Activated naive CD8-positive, alpha-beta T cell treated with anti-CD3 and anti-CD28 coated beads, Interleukin-2, amount 50 U/mL, for 24 hours (primary cell): Measurements from ENCODE around the gene CCDC141.
"Not testable (repeated sequence)": the region's sequence is repeated elsewhere in the genome, so short reads cannot be mapped to it uniquely, and the experiment has no call there.

Experiments
- ATAC-seq: fragments of 150-1000 bp; cut with Tn5 transposase; one replicate; pipeline ENCODE4 v1.10.0; 2021
- DNase-seq: peaks from one replicate; pipeline ENCODE4 v3.0.0; 2021
- H3K27ac Mint-ChIP-seq: one replicate; pipeline ENCODE4 v1.8.0; 2021; ENCODE audit warnings: mild to moderate bottlenecking, mixed read lengths
- H3K27me3 Mint-ChIP-seq: one replicate; pipeline ENCODE4 v1.8.0; 2021; ENCODE audit warnings: mixed read lengths
- H3K36me3 Mint-ChIP-seq: one replicate; pipeline ENCODE4 v1.8.0; 2021; ENCODE audit warnings: low read depth, mixed read lengths
- H3K4me1 Mint-ChIP-seq: one replicate; pipeline ENCODE4 v1.8.0; 2021; ENCODE audit warnings: mixed read lengths
- H3K4me3 Mint-ChIP-seq: one replicate; pipeline ENCODE4 v1.8.0; 2021; ENCODE audit warnings: mild to moderate bottlenecking, moderate library complexity, mixed read lengths
- H3K9me3 Mint-ChIP-seq: one replicate; pipeline ENCODE4 v1.8.0; 2021; ENCODE audit warnings: mixed read lengths

Gene CCDC141

GRCh38 chr2:179053568-179053967, 3.6 kb upstream of the CCDC141 start:
- not testable (repeated sequence) for H3K4me3 Mint-ChIP-seq, H3K36me3 Mint-ChIP-seq, H3K27me3 Mint-ChIP-seq, H3K9me3 Mint-ChIP-seq, H3K27ac Mint-ChIP-seq, ATAC-seq, DNase-seq
- peaks cover 18% of the 10 kb centered on the region for H3K4me1 Mint-ChIP-seq

- no peak for ATAC-seq
- Mint-ChIP-seq H3K27me3 (no peaks in the 10 kb centered on the region), H3K4me1 (peaks cover 40% of the 10 kb centered on the region), H3K27ac (no peak overlapping the region), H3K36me3 (no peaks in the 10 kb centered on the region), H3K4me3 (no peak overlapping the region), H3K9me3 (no peaks in the 10 kb centered on the region)
- DNase-seq, result no peak
Measured at GRCh38 chr2:179051250-179051649, 1.3 kb upstream of the CCDC141 start.

GRCh38 chr2:179050755-179051154, 818 bp upstream of the CCDC141 start:
- Mint-ChIP-seq H3K4me1 (peaks cover 45% of the 10 kb centered on the region), H3K27me3 (no peaks in the 10 kb centered on the region), H3K4me3 (no peak overlapping the region), H3K27ac (no peak overlapping the region), H3K9me3 (no peaks in the 10 kb centered on the region), H3K36me3 (peaks cover 1% of the 10 kb centered on the region)
- ATAC-seq (no peak), DNase-seq (no peak)

- no peak for DNase-seq
- peak overlapping the region; percentile 81 for H3K4me3 Mint-ChIP-seq
- H3K4me1 Mint-ChIP-seq, result peaks cover 56% of the 10 kb centered on the region
- H3K27ac Mint-ChIP-seq, result peak overlapping the region; percentile 76
- no peaks in the 10 kb centered on the region for H3K27me3 Mint-ChIP-seq
- no peaks in the 10 kb centered on the region for H3K9me3 Mint-ChIP-seq
- ATAC-seq, result peak; percentile 34
- H3K36me3 Mint-ChIP-seq, result peaks cover 6% of the 10 kb centered on the region
Measured at GRCh38 chr2:179049203-179049545, 763 bp downstream of the CCDC141 start.

- Mint-ChIP-seq H3K4me1 (peaks cover 67% of the 10 kb centered on the region), H3K27me3 (no peaks in the 10 kb centered on the region), H3K4me3 (peak overlapping the region; percentile 81), H3K36me3 (peaks cover 6% of the 10 kb centered on the region), H3K27ac (peak overlapping the region; percentile 76), H3K9me3 (no peaks in the 10 kb centered on the region)
- DNase-seq, result no peak
- no peak for ATAC-seq
Measured at GRCh38 chr2:179048099-179048498, 1.8 kb downstream of the CCDC141 start.

- not testable (repeated sequence) for H3K4me3 Mint-ChIP-seq, H3K9me3 Mint-ChIP-seq, DNase-seq, H3K27ac Mint-ChIP-seq, H3K36me3 Mint-ChIP-seq, H3K27me3 Mint-ChIP-seq, ATAC-seq
- H3K4me1 Mint-ChIP-seq, result peaks cover 67% of the 10 kb centered on the region
Measured at GRCh38 chr2:179045602-179046001, 4.3 kb downstream of the CCDC141 start.

GRCh38 chr2:179044500-179044899, 5.4 kb downstream of the CCDC141 start:
- Mint-ChIP-seq H3K27me3 (no peaks in the 10 kb centered on the region), H3K27ac (no peak overlapping the region), H3K9me3 (peaks cover 7% of the 10 kb centered on the region), H3K4me1 (peaks cover 59% of the 10 kb centered on the region), H3K4me3 (no peak overlapping the region), H3K36me3 (peaks cover 8% of the 10 kb centered on the region)
- DNase-seq (no peak), ATAC-seq (no peak)

GRCh38 chr2:179037807-179038206, 12.1 kb downstream of the CCDC141 start:
- Mint-ChIP-seq H3K9me3 (peaks cover 15% of the 10 kb centered on the region), H3K4me3 (no peak overlapping the region), H3K27ac (no peak overlapping the region), H3K4me1 (peaks cover 26% of the 10 kb centered on the region), H3K36me3 (peaks cover 7% of the 10 kb centered on the region), H3K27me3 (no peaks in the 10 kb centered on the region)
- ATAC-seq (no peak), DNase-seq (no peak)

- H3K27ac Mint-ChIP-seq, result no peak overlapping the region
- DNase-seq (no peak), ATAC-seq (no peak)
- H3K27me3 Mint-ChIP-seq, result no peaks in the 10 kb centered on the region
- peaks cover 7% of the 10 kb centered on the region for H3K36me3 Mint-ChIP-seq
- H3K4me3 Mint-ChIP-seq, result no peak overlapping the region
- peaks cover 39% of the 10 kb centered on the region for H3K4me1 Mint-ChIP-seq
- H3K9me3 Mint-ChIP-seq, result peaks cover 13% of the 10 kb centered on the region
Measured at GRCh38 chr2:179036353-179036905, 13.5 kb downstream of the CCDC141 start.

- ATAC-seq (peak; percentile 98), DNase-seq (peak; percentile 26)
- Mint-ChIP-seq H3K27me3 (no peaks in the 10 kb centered on the region), H3K4me1 (peaks cover 32% of the 10 kb centered on the region), H3K27ac (peak overlapping the region; percentile 96), H3K4me3 (peak overlapping the region; percentile 77), H3K36me3 (peaks cover 22% of the 10 kb centered on the region), H3K9me3 (peaks cover 26% of the 10 kb centered on the region)
Measured at GRCh38 chr2:179031731-179032408, 18.1 kb downstream of the CCDC141 start.

- ATAC-seq (no peak), DNase-seq (no peak)
- Mint-ChIP-seq H3K9me3 (peaks cover 34% of the 10 kb centered on the region), H3K4me3 (no peak overlapping the region), H3K36me3 (peaks cover 28% of the 10 kb centered on the region), H3K27ac (peak overlapping the region; percentile 55), H3K27me3 (no peaks in the 10 kb centered on the region), H3K4me1 (peaks cover 31% of the 10 kb centered on the region)
Measured at GRCh38 chr2:179024445-179024844, 25.5 kb downstream of the CCDC141 start.

GRCh38 chr2:179022685-179023084, 27.3 kb downstream of the CCDC141 start:
- Mint-ChIP-seq H3K4me3 (no peak overlapping the region), H3K27ac (peak overlapping the region; percentile 28), H3K27me3 (no peaks in the 10 kb centered on the region), H3K4me1 (peaks cover 40% of the 10 kb centered on the region), H3K36me3 (peaks cover 16% of the 10 kb centered on the region), H3K9me3 (peaks cover 21% of the 10 kb centered on the region)
- ATAC-seq (no peak), DNase-seq (no peak)

- H3K27me3 Mint-ChIP-seq, result no peaks in the 10 kb centered on the region
- peaks cover 10% of the 10 kb centered on the region for H3K9me3 Mint-ChIP-seq
- no peak overlapping the region for H3K4me3 Mint-ChIP-seq
- peaks cover 43% of the 10 kb centered on the region for H3K4me1 Mint-ChIP-seq
- peaks cover 6% of the 10 kb centered on the region for H3K36me3 Mint-ChIP-seq
- peak overlapping the region; percentile 10 for H3K27ac Mint-ChIP-seq
- ATAC-seq (no peak), DNase-seq (no peak)
Measured at GRCh38 chr2:179021258-179021657, 28.7 kb downstream of the CCDC141 start.

GRCh38 chr2:179020156-179020750, 29.7 kb downstream of the CCDC141 start:
- Mint-ChIP-seq H3K36me3 (no peaks in the 10 kb centered on the region), H3K27me3 (no peaks in the 10 kb centered on the region), H3K4me3 (no peak overlapping the region), H3K4me1 (peaks cover 36% of the 10 kb centered on the region), H3K27ac (no peak overlapping the region), H3K9me3 (peaks cover 2% of the 10 kb centered on the region)
- DNase-seq (peak; percentile 69), ATAC-seq (peak; percentile 87)

GRCh38 chr2:179019260-179019659, 30.7 kb downstream of the CCDC141 start:
- peaks cover 2% of the 10 kb centered on the region for H3K36me3 Mint-ChIP-seq
- no peak for DNase-seq
- no peak overlapping the region for H3K27ac Mint-ChIP-seq
- H3K9me3 Mint-ChIP-seq, result peaks cover 2% of the 10 kb centered on the region
- ATAC-seq, result no peak
- H3K27me3 Mint-ChIP-seq, result no peaks in the 10 kb centered on the region
- no peak overlapping the region for H3K4me3 Mint-ChIP-seq
- peaks cover 26% of the 10 kb centered on the region for H3K4me1 Mint-ChIP-seq
